NCI-H345 (cell line): Measurements from ENCODE around the gene NOL12.
"Not testable (repeated sequence)": the region's sequence is repeated elsewhere in the genome, so short reads cannot be mapped to it uniquely, and the experiment has no call there.

ENCODE experiments used
- DNase-seq: peaks from one replicate; lab custom pipeline; 2025; lab: John Stamatoyannopoulos, UW

The NOL12 gene

GRCh38 chr22:37679670-37680069 is 6.5 kb upstream of the NOL12 start:
- no peak for DNase-seq

GRCh38 chr22:37680191-37680851 is 5.8 kb upstream of the NOL12 start:
- no peak for DNase-seq

DNA sequence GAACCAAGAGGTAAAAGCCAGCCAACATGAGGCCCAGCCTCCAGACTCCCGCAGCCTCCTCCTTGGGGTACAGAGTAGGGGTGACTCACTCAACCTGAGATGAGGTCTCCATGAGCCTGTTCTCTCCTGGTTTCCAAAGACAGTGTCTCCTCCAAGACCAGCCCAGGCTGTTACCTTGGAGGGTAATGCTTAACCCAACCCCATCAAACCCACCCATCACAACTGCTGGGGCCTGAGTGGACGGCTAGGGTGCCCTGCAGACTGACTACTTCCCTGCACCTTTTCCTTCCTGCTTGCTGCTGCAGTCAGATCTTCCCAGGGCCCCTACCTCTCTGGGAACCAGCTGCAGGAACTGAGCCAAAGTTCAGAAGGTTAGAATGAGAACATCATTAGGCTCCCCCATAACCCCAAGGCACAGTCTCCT is 5.1 kb upstream of the NOL12 start:
- no peak for DNase-seq

DNA sequence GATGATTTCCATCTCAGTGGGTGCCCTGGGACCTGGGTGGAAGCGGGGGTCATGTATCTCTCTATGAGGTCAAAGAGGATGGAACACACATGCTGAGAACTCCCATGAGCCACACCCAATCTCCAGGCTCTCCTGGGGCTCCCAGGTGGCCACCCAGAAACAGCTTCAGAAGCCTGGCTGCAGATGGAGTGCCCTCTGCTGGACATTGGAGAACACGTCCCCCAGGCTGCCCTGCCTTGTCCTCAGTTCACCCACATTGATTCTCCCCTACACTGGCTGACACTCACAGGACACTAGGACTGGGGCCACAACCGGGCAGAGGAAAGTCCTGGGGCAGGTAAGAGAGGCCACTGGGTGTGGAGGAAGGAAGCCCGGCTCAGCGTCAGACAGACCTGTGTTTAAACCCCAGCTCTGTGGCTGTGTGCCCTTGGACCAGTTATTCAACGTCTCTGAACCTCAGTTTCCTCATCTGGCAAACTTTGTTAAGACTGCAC is 4.5 kb upstream of the NOL12 start:
- peak; percentile 40 for DNase-seq

DNA sequence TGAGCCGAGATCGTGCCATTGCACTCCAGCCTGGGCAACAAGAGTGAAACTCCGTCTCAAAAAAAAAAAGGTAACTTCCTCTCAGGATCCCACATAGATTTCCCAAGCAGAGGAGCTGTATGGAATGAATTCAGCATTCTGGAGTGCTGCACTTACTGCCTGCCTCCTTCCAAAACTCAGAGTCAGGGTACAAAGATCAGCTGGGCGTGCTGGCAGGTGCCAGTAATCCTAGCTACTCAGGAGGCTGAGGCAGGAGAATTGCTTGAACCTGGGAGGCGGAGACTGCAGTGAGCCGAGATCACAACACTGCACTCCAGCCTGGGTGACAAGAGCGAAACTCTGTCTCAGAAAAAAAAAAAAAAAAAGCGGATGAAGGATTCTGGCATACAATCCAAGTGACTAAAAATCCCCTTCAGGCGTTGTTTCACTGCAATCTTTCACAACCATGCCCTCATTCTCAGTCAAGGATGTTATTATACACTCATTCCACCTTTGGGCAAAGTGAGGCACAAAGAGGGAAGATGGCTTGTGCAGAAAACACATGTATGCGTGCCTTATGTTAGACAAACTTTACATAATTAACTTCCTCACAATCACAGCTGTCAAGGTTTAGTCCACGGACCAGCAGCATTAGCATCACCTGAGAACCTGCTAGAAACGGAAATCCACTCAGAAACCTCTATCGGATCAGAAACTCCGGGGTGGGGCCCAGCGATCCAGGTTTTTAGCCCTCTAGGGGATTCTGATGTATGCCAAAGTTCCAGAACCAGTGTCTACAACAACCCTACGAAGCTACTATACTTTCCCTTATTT is 1.1 kb upstream of the NOL12 start:
- DNase-seq: no peak

GRCh38 chr22:37690407-37690806 is 4.3 kb downstream of the NOL12 start:
- DNase-seq: no peak

GRCh38 chr22:37690901-37691504 is 4.9 kb downstream of the NOL12 start:
- no peak for DNase-seq

- no peak for DNase-seq
These were observed 6.6 kb downstream of the NOL12 start for GRCh38 chr22:37692627-37693285.

DNA sequence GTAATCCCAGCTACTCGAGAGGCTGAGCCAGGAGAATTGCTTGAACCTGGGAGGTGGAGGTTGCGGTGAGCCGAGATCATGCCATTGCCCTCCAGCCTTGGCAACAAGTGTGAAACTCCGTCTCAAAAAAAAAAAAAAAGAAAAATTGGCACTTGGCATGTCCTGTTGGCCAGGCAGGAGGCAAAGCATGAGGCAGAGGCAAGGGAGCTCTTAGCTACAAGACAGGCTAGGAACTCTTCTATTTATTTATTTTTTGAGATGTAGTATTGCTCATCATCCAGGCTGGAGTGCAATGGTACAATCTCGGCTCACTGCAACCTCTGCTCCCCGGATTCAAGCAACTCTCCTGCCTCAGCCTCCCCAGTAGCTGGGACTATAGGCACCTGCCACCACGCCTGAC is 8.0 kb downstream of the NOL12 start:
- DNase-seq: not testable (repeated sequence)

GRCh38 chr22:37696260-37696656 is 10.1 kb downstream of the NOL12 start:
- not testable (repeated sequence) for DNase-seq

DNA sequence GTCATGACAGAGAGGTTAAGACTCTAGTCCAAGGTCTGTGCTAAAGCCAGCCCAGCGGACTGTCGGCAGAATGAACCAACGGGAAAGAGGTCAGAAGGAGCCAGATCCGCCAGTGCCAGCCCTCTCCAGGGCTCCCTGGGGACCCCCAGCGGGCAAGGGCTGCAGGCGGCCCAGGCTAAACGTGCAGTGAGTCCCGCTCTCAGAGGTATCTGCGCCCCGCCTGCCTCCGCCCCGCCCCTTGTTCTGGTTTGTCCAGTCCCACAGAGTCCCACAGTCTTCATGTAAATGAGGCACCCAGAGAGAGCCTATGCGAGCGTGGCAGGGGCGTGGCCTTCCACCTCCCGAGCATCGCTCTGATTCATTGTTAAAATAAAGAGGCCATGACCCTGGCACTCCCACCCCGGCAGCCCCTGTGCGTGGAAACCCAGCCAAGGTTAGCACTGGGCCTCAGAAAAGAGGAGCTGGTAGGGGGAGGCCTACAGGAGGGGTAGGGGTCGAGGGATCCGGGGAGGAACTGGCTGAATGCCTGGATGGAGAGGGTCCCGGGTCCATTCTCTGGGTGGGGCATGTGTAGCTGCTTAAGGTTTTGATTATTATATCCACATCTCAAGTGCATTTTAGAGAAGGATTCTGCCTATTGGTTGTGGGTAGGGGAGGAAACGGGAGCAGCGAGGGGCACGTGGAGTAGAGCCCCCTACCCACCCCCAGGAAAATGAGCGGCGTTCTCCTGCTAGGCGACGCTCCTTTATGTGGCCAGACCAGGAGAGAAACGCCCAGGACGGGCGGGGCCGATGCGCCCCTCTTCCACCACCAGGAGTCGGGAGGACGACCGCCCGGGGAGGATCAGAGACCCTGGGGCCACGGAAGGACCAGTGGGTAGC is 10.8 kb downstream of the NOL12 start, which contains the start of gene TRIOBP:
Gene TRIOBP, plus strand, starts transcription at position 392 of the 881 bp plus-strand sequence. CDS start 4,318 bp downstream, outside the sequence.
- DNase-seq: no peak

GRCh38 chr22:37697538-37697835 is 11.3 kb downstream of the NOL12 start:
- DNase-seq: no peak

- no peak for DNase-seq
These were observed 15.1 kb downstream of the NOL12 start for GRCh38 chr22:37701141-37701786.

- no peak for DNase-seq
These were observed 17.8 kb downstream of the NOL12 start for GRCh38 chr22:37703906-37704305.

- no peak for DNase-seq
These were observed 18.5 kb downstream of the NOL12 start for GRCh38 chr22:37704645-37705044.

DNA sequence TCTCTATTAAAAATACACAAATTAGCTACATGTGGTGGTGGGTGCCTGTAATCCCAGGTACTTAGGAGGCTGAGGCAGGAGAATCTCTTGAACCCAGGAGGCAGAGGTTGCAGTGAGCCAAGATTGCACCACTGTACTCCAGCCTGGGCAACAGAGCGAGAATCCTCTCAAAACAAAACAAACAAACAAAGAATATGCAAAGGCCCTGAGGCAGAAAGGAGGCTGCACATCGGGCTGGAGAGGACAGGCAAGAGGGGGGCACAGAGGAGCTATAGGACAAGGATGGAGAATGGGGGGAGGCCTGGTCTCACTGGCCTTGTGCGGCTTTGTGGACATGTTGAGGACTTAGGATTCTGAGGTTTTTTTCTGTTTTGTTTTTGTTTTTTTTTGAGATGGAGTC is 19.1 kb downstream of the NOL12 start:
- no peak for DNase-seq

GRCh38 chr22:37708580-37709444 is 22.7 kb downstream of the NOL12 start:
- DNase-seq: no peak

- no peak for DNase-seq
These were observed 23.3 kb downstream of the NOL12 start for GRCh38 chr22:37709445-37709765.

GRCh38 chr22:37710675-37711074 is 24.5 kb downstream of the NOL12 start:
- DNase-seq: no peak

DNA sequence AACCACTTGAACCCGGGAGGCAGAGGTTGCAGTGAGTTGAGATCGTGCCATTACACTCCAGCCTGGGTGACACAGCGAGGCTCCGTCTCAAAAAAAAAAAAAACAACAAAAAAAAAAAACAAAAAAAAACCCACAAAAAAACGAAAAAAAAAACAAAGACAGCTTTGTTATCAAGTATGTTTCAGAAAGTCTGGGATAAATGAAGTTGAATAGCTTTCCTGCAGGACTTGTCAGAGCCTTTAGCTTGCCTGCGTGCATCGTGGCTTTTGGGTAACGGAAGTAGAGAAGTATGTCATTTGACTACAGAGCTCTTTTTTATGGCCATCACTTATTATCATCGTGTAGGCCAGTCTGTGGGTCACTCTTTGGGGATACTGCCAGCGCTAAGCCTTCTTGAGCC is 25.3 kb downstream of the NOL12 start:
- no peak for DNase-seq
